IPS DF 4.7 (cell line): Measurements from ENCODE around the gene OR6X1.
"Not testable (repeated sequence)": the region's sequence is repeated elsewhere in the genome, so short reads cannot be mapped to it uniquely, and the experiment has no call there.

Experiments
- DNase-seq: peaks from one replicate; pipeline ENCODE4 v3.0.0-alpha.2; 2013; ENCODE audit warnings: low spot score; ENCODE audit errors: extremely low read depth

Gene OR6X1

DNA sequence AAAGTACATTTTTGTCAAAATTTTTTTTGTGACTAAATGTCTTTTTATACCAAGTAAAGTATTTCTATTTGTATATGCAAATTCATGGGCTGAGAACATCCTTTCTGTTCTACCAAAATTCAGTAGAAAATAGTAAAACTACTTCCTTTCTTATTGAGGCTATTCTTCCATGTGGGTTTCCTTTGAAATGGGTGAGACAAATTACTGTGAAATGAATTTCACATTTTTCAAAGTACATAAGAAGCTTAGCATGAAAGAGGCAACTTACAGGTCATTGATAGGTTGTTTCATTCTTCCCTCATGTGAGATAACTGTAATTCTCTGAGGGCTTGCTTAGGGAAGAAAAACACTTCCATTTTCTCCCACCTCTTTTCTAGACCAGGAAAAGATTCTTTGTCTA, 1.0 kb upstream of the OR6X1 start:
- DNase-seq: no peak

DNA sequence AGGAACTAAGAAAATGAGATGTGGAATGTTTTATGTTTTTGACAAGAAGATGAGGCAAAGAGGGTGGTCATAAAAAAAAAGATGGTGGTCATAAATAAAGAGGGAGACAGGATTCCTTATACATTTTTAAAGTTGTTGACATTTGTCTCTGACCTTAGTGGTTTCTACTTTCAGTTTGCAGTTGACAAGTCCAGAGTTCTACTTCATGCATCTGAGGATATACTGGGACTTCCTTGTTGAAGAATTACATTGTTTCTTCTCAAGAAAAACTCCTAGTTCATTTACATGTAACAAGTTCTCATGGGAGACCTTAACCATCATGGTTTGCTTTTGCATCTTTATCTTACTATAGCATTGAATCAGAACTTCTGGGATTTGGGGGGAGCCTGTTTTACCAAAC, 1.2 kb downstream of the OR6X1 start:
- DNase-seq: no peak

DNA sequence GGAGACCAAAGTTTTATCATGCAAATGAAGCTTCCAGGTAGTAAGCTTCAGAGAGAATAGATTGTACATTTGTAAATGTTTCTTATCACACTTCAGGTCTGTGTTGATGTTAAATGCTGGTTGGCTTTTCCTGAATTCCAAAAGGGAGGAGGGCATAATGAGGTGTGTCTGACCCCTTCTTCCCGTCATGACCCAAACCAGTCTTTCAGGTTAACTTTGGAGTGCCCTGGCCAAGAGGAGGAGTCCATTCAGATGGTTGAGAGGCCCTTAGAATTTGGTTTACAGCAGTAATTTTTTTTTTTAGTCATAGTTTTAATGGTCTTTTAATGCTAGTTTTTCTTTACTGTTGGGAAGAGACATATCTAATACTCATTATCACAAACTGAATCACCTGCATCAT, 2.5 kb downstream of the OR6X1 start:
- no peak for DNase-seq

DNA sequence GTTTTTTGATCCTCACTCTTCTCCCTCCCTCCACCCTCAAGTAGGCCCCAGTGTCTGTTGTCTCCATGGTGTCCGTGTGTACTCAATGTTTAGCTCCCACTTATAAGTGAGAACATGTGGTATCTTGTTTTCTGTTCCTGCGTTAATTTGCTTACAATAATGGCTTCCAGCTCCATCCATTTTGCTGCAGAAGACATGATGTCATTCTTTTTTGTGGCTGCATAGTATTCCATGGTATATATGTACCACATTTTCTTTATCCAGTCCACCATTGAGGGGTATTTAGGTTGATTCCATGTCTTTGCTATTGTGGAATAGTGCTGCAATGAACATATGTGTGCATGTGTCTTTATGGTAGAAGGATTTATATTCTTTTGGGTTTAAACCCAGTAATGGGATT, 6.0 kb downstream of the OR6X1 start:
- not testable (repeated sequence) for DNase-seq

DNA sequence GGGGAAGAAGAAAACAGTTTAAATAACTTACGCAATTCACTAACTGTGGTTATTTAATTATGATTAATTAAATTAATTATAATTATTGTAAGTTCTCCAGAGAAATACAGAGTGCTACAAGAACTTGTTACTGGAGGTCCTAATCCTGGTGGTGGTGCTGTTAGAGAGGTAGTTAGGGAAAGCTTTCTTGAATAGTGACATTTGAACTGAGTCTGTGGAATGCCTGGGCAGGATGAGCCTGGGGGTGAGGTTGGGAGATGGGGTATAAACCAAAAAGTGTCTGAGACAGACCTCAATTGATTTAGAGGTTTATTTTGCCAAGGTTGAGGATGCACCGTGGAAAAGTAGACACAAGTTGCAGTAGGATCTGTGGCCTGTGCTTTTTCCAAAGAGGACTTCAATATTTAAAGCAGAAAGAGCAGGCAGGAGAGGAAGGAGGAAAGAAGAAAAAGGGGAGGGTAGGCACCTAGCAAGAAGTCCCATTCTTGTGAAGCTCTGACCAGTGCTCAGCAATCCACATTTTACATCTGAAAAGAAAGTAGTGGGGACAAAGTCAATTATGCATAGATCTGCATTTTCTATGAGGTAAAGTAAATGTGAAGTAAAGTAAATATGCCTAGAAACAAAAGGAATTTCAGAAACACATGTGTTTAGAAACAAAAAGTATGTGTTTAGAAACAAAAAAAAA, 8.4 kb downstream of the OR6X1 start:
- peak; percentile 28 for DNase-seq

DNA sequence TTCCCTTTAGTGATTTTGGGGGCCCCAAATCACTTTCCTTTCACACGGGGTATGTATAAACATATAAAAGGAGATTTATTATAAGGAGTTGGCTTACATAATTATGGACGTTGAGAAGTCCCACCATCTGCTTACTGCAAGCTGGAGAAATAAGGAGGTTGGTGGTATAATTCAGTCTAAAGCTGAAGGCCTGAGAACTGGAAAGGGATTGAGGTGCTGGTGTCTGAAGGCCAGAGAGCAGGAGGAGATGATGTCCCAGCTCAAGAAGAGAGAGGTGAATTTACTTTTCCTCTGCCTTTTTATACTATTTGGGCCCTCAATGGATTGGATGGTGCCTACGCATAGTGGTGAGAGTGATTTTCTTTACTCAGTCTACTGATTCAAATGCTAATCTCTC, 11.6 kb downstream of the OR6X1 start:
- peak; percentile 11 for DNase-seq

DNA sequence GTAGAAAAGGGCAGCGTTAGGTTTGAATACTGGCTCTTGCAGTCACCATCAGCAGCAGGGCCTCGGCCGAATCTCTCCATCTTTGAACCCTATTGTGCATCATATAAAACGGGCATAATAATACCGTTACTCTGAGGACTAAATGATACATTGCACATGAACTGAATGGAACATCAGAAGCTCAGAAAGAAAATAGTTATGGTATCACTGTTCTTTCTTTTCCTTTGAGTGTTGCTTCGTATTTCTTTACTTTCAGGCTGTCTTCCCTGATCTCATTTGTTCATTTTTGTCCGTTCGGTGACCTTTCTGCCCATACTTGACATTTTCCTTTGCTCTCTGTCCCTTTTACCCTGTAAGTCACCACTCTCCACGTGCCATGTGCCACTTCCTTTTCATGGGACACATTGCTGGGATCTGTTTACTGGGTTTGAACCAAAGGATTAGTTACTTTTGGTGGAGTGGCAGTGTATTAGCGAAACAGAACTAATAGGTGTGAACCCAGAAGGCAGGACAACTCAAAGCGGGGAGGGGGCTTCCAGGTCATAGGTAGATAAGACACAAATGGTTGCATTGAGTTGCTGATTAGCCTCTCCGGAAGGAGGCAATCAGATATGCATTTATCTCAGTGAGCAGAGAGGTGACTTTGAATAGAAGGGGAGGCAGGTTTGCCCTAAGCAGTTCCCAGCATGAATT, 12.1 kb downstream of the OR6X1 start:
- peak; percentile 60 for DNase-seq

DNA sequence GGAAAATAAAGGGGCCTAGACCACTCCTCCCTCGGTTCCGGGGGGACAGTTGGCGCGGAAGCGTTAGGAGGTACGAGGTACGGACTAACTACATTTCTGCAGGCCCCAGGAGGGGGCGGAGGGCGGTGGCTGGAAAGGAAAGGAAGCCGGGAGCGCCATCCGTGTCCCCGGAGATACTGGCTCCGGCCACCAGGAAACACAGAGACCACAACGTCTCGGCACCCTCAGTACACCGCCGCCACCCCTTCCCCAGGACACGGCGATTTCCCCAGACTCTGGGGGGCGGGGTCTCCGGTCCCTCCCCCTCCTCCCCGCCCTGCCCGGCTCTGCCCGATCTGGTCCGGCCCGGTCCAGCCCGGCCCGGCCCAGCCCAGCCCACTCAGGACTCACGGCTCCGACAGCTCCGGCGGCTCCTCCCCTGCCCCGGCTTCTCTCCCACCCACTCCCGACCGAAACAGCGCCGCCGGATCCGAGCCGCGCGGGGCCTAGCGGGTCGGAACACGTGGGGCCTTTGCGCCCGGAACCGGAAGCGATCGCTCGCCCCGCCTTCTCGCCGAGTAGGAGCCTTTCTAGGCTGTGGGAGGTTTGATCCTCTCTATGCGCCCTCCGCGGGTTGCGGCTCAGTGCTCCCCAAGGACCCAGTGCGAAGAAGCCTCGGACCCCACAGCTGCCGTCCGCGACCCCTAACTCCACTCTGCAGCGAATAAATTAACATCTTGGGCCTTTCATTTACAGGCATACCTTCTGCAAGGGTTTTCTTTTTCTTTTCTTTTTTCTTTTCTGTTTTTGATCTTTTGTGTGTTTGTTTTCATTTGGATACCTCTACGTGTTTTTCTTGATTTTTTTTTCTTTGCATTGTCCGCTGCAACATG, 12.9 kb downstream of the OR6X1 start, which contains the start of gene ZNF202:
Gene ZNF202, minus strand, starts transcription at position 502 of the 872 bp plus-strand sequence. CDS start 10,772 bp downstream, outside the sequence.
- DNase-seq: peak; percentile 56

DNA sequence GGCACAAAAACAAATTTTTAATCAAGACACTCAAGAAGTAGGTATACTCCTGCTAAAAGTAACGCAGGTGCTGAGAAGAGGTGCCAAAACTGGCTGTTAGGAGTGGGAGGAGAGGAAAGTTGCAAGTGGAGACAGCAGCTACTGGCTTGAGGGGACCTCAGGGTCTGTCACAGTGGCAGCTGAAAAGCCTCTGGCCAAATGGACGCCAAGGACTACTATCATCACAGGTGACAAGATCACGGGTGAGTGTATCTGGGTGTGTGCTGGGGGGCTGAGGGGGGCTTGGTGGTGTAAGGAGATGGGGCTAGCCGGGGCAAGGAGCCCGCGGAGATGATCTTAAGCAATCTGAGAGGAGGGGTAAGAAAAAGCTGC, 13.5 kb downstream of the OR6X1 start:
- DNase-seq: no peak

DNA sequence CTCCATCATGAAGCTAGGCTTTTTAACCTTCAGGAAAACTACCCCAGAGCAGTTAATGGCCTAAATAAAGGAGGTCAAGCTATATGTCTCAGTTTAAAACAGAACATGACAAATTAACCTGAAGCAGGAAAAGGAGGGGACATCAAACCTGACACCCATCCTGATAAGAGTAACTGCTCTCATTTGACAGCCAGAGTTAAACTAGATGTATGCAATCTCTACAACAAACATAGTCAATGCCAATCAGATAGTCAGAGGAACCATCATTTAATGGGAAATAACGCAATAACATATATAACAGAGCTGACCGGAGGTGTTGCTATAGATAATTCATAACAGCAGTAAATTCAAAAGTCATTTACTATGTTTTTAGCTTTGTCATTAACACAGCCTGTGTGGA, 15.9 kb downstream of the OR6X1 start:
- DNase-seq: no peak

DNA sequence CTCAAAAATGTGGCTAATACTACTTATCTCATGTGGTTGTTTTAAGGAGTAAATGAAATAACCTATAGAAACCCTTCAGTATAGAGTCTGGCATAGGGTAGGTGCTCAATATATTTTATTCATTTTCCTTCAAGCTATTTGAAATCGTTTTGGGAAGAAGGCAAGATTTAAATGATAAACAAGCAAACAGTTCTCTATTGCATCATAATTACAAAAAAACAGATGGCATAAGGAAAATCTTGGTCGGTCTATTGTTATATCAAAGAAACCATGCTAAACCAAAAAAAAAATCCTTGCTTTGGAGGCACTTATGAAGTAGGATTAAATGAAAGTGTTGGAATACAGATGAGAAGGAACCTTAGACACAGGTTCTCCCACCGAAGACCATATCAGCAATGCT, 17.5 kb downstream of the OR6X1 start:
- no peak for DNase-seq

DNA sequence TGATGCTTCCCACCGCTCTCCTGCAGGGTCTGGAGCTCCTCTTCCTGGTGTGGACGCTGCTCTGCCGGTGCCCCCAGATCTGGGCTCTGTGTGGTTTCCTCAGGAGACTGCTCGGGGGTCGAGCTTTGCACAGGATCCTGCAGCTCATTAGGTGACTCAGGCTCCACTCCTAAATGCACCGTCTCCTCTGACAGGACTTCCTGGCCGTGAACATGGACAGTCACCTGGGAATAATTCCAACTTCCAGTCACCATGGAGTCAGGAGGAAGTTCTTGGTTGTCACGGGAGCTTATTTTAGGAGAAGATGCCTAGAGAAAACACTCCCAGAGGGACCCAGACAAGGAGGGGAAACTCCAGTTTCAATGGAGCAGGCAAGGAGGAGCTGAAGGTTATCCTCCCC, 24.7 kb downstream of the OR6X1 start:
- DNase-seq: no peak

DNA sequence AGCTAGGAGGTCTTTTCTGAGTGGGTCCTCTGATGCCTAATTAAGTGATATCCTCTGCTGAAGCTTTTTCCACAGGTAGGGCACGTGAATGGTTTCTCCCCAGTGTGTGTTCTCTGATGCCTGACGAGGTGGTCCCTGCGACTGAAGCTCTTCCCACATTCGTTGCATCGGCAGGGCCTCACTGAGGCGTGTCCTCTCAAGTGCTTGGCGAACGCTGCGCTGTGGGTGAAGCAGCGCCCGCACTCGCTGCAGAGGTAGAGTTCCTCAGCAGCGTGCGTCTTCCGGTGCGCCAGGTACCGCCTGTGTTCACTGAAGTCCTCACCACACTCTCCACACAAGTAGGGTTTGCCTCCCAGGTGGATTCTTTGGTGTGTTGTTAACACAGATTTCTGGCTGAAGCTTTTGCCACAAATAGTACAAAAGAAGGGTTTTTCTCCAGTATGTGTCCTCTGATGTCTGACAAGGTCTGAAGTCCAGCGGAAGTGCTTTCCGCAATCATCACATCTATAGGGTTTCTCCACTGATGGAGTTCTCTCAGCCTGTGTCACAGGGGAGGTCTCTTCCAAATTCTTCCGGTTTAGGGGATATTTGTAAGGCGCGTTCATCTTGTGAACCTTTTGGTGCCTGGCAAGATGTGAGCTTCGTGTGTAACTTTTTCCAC, 28.2 kb downstream of the OR6X1 start:
- DNase-seq: no peak

DNA sequence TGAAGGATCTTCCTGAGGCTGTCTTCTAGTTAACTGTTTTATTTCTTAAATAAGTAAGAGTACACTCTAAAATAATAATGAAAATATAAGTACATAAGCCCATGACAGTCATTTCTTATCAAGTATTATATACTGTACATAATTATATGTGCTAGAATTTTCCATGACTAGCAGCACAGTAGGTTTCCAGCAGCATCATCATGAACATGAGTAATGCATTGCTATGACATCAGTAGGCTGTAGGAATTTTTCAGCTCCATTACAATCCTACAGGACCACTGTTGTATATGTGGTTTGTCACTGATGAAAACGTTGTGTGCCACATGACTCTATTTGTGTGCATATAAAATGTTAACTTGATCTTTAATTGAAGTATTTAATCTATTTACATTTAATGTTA, 34.9 kb downstream of the OR6X1 start:
- no peak for DNase-seq

DNA sequence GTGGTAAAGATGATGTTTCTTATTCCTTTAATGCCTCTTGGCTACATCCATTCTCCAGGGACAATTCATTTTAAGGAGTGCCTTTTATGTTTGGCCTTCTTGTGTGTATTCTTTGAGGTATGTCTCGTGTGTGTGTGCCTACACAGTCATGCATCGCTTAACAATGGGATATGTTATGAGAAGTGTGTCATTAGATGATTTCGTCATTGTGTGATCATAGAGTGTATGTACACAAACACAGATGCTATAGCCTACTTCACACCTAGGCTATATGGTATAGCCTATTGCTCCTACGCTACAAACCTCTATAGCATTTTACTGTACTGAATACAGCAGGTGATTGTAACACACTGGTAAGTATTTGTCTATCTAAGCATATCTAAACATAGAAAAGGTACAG, 35.8 kb downstream of the OR6X1 start:
- no peak for DNase-seq

DNA sequence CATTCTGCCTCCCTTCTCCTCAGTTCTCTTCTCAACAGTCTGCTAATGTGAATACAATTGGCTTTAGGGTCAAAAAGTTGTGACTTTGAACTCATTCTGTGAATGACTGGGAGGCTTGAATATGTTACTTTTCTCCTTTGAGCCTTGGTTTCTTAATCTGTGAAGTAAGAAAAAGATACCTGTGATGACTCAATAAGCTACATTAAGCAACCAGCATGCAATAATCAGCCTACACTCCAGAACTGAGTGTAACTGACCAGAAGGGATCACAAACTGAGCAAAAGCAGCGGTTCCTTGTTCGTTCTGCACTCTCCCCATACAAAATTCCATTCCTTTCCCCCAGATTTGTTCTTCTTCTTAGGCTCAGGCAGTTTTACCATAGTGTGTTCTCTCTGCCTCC, 36.3 kb downstream of the OR6X1 start:
- no peak for DNase-seq

DNA sequence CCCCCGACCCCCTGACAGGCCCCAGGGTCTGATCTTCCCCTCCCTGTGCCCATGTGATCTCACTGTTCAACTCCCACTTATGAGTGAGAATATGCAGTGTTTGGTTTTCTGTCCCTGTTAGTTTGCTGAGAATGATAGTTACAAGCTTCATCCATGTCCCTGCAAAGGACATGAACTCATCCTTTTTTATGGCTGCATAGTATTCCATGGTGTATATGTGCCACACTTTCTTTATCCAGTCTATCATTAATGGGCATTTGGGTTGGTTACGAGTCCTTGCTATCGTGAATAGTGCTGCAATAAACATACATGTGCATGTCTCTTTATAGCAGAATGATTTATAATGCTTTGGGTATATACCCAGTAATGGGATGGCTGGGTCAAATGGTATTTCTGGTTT, 41.7 kb downstream of the OR6X1 start:
- DNase-seq: not testable (repeated sequence)

DNA sequence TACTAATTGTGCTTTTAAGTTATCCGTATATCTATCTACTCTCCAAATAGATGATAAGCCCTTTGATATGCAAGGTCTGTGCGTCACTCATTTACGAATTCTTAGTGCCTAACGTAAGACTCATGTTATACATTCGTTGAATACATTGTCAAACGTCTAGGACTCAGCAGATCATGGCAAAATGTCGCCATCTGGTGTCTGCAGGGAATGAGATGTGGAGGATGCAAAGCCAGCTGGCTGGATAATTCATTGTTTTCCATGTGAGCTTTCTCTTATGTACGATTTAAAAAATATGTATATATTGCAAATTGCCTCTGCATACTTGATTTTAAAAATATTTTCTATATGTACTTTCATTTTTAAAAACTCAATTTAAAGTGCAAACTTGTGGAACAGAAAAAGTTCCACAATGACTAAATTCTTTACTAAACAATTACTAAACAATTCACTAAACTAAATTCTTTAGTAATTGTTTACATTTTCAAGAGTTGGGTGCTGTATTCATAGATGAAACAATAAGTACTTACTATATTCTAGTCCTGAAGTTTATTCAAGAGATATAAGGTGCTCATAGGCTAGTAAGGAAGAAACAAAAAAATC, 46.6 kb downstream of the OR6X1 start:
- peak; percentile 51 for DNase-seq

DNA sequence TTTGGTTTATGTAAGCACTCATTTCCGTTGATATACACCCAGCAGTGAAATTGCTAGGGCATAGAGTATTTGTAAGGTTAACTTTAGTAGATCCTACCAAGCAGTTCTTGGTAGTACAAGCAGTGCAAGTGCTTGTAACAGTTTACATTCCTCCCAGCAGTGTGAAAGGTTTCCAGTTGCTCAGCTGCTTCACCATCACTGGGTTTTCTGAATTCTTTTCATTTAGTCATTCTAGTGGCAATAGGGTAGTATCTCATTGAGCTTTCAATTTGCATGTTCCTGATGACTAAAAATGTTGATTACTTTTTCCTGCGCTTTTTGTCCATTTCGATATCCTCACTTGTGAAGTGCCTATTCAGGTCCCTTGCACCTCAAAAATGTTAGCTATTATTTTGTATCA, 47.1 kb downstream of the OR6X1 start:
- no peak for DNase-seq

DNA sequence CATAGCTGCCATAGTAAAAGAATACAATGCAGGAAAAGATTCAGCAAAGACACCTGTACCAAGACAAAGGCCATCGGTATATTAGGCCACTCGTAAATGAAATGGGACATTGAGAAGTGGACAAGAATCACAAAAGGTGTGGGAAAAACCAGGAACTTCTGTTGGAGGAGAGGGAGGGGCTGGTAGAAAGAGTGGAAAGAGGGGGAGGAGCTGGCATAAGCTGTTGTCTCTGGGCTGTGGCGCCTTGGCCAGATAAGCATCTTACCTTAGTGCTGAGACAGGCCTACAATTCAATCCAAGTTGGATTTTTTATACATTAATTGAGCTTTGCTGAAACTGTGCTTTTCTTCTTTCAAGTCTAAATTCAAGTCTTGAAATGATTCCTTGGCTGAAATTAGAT, 50.0 kb downstream of the OR6X1 start:
- DNase-seq: no peak
